OCI-LY1 (cell line): ENCODE data around the gene KDM3B.

Experiments used
- H2AFZ ChIP-seq: fragments of 200-600 bp; sonication (generic), shearing (Covaris generic); 2 replicates; pipeline ENCODE4 v1.6.0; 2014; ENCODE audit warnings: antibody characterized with exemption, mild to moderate bottlenecking, low read length
- H3F3A ChIP-seq: fragments of 200-600 bp; sonication (generic), shearing (Covaris generic); 2 replicates; pipeline ENCODE4 v1.6.0; 2014; ENCODE audit warnings: mild to moderate bottlenecking, antibody characterized with exemption, low read length, moderate library complexity; ENCODE audit not compliant: insufficient read depth
- H3K27ac ChIP-seq: fragments of 200-600 bp; sonication (generic); 2 replicates; pipeline ENCODE4 v1.5.1; 2014; ENCODE audit warnings: low read length, mixed run types, mild to moderate bottlenecking, low read depth; ENCODE audit not compliant: poor library complexity, severe bottlenecking
- H3K27me3 ChIP-seq: fragments of 200-600 bp; sonication (generic); 2 replicates; pipeline ENCODE4 v1.6.0; 2014; ENCODE audit warnings: antibody characterized with exemption, mild to moderate bottlenecking, low read length, moderate library complexity; ENCODE audit not compliant: insufficient read depth
- H3K36me3 ChIP-seq: fragments of 200-600 bp; sonication (generic); 2 replicates; pipeline ENCODE4 v1.6.1; 2014; ENCODE audit warnings: mild to moderate bottlenecking, antibody characterized with exemption, low read length, moderate library complexity, mixed read lengths; ENCODE audit not compliant: insufficient read depth
- H3K4me1 ChIP-seq: fragments of 200-600 bp; sonication (generic); 2 replicates; pipeline ENCODE4 v1.5.1; 2014; ENCODE audit warnings: mild to moderate bottlenecking, low read length, moderate library complexity; ENCODE audit not compliant: insufficient read depth, severe bottlenecking
- H3K4me2 ChIP-seq: fragments of 200-600 bp; sonication (generic), shearing (Covaris generic); 2 replicates; pipeline ENCODE4 v1.6.1; 2014; ENCODE audit warnings: low read length
- H3K4me3 ChIP-seq: fragments of 200-600 bp; sonication (generic); 2 replicates; pipeline ENCODE4 v1.5.1; 2014; ENCODE audit warnings: low read length, low read depth, mild to moderate bottlenecking, mixed read lengths; ENCODE audit not compliant: poor library complexity, severe bottlenecking
- H3K79me2 ChIP-seq: fragments of 200-600 bp; shearing (Covaris generic); 2 replicates; pipeline ENCODE4 v1.6.1; 2016; ENCODE audit warnings: mixed run types, low read length, mixed read lengths; ENCODE audit not compliant: insufficient read depth
- H3K9ac ChIP-seq: fragments of 200-600 bp; sonication (generic), shearing (Covaris generic); 2 replicates; pipeline ENCODE4 v1.6.1; 2014; ENCODE audit warnings: mild to moderate bottlenecking, low read length, mixed read lengths
- H3K9me2 ChIP-seq: fragments of 200-600 bp; sonication (generic), shearing (Covaris generic); 2 replicates; pipeline ENCODE4 v1.6.1; 2014; ENCODE audit warnings: low read depth, mild to moderate bottlenecking, low read length, mixed read lengths
- H3K9me3 ChIP-seq: fragments of 200-600 bp; shearing (Covaris generic); 2 replicates; pipeline ENCODE4 v1.6.1; 2014; ENCODE audit warnings: low read length, mixed read lengths
- H4K20me1 ChIP-seq: fragments of 200-600 bp; sonication (generic), shearing (Covaris generic); 2 replicates; pipeline ENCODE4 v1.6.0; 2016; ENCODE audit warnings: mild to moderate bottlenecking, low read length; ENCODE audit not compliant: insufficient read depth
- CTCF ChIP-seq: fragments of 200-600 bp; sonication (generic), shearing (Covaris generic); IDR thresholded peaks from 2 replicates; pipeline ENCODE4 v1.5.1; 2017; ENCODE audit warnings: mild to moderate bottlenecking, antibody characterized with exemption, low read length, moderate library complexity, mixed read lengths
- EZH2 ChIP-seq: fragments of 200-600 bp; sonication (generic), shearing (Covaris generic); IDR thresholded peaks from 2 replicates; pipeline ENCODE4 v1.8.0; 2017; ENCODE audit warnings: borderline replicate concordance, mixed run types, mild to moderate bottlenecking, antibody characterized with exemption, low read length, moderate library complexity, mixed read lengths

Gene KDM3B

DNA sequence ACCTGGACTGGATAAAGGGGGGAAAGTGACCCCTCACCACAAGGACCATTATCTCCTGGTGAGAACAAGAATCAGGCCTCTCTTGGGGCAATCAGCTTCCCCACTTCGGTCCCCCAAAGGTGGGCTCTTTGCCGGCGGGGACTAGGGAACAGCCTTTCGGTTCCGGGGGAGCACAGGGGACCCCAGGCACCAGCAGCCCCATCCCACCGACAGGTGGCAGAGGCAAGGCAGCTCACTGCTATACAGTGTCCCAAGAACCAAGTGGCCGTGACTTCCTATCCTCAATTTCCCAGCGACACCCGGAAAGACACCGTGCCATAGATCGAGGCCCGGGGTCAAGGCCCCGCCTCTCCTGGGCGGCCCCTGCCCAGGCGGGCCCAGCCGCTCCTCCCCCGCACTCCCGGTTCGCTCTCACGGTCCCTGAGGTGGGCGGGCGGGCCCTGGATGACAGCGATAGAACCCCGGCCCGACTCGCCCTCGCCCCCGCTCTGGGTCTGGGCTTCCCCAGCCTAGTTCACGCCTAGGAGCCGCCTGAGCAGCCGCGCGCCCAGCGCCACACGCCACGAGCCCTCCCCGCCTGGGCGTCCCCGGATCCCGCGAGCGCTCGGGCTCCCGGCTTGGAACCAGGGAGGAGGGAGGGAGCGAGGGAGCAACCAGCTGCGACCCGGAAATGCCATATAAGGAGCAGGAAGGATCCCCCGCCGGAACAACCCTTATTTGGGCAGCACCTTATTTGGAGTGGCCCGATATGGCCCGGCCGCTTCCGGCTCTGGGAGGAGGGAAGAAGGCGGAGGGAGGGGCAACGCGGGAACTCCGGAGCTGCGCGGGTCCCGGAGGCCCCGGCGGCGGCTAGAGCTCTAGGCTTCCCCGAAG lies 112.1 kb downstream of the KDM3B start:
- Histone ChIP-seq H3K9me2 (no peaks in the 10 kb centered on the region), H3K27me3 (no peaks in the 10 kb centered on the region), H3K9me3 (no peaks in the 10 kb centered on the region), H3K4me1 (peaks cover 29% of the 10 kb centered on the region), H3K36me3 (no peaks in the 10 kb centered on the region), H3K27ac (peak overlapping the region; percentile 70), H4K20me1 (no peaks in the 10 kb centered on the region), H3K4me2 (peak overlapping the region; percentile 89), H3F3A (no peaks in the 10 kb centered on the region), H3K79me2 (no peaks in the 10 kb centered on the region), H3K9ac (peak overlapping the region; percentile 84), H2AFZ (peak overlapping the region; percentile 68), H3K4me3 (peak overlapping the region; percentile 73)
- TF ChIP-seq EZH2: no peak
- peak; percentile 38; the same call in 1 of the 2 replicates for TF ChIP-seq CTCF

DNA sequence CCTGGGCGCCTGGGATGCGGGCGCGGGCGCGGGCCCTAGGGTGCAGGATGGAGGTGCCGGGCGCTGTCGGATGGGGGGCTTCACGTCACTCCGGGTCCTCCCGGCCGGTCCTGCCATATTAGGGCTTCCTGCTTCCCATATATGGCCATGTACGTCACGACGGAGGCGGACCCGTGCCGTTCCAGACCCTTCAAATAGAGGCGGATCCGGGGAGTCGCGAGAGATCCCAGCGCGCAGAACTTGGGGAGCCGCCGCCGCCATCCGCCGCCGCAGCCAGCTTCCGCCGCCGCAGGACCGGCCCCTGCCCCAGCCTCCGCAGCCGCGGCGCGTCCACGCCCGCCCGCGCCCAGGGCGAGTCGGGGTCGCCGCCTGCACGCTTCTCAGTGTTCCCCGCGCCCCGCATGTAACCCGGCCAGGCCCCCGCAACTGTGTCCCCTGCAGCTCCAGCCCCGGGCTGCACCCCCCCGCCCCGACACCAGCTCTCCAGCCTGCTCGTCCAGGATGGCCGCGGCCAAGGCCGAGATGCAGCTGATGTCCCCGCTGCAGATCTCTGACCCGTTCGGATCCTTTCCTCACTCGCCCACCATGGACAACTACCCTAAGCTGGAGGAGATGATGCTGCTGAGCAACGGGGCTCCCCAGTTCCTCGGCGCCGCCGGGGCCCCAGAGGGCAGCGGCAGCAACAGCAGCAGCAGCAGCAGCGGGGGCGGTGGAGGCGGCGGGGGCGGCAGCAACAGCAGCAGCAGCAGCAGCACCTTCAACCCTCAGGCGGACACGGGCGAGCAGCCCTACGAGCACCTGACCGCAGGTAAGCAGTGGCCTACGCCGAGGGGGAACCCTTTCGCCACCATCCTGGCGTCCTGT lies 113.0 kb downstream of the KDM3B start, which contains the start of gene EGR1:
Gene EGR1, plus strand, starts transcription at position 219 of the 864 bp plus-strand sequence. Its CDS starts 283 bp downstream, at position 502.
- H3K9me3 ChIP-seq: no peaks in the 10 kb centered on the region
- peak within 1 kb of the TSS; percentile 73 for H3K4me3 ChIP-seq
- peak within 1 kb of the TSS; percentile 70 for H3K27ac ChIP-seq
- no peaks in the 10 kb centered on the region for H3K27me3 ChIP-seq
- peaks cover 20% of the 10 kb centered on the region for H3K4me1 ChIP-seq
- no peaks in the 10 kb centered on the region for H4K20me1 ChIP-seq
- peak within 1 kb of the TSS; percentile 68 for H2AFZ ChIP-seq
- no peaks in the 10 kb centered on the region for H3K9me2 ChIP-seq
- no peak for TF ChIP-seq EZH2
- TF ChIP-seq CTCF: no peak
- H3K79me2 ChIP-seq: no peaks in the 10 kb centered on the region
- peak within 1 kb of the TSS; percentile 89 for H3K4me2 ChIP-seq
- H3F3A ChIP-seq: no peaks in the 10 kb centered on the region
- peak within 1 kb of the TSS; percentile 84 for H3K9ac ChIP-seq
- no peaks in the 10 kb centered on the region for H3K36me3 ChIP-seq

DNA sequence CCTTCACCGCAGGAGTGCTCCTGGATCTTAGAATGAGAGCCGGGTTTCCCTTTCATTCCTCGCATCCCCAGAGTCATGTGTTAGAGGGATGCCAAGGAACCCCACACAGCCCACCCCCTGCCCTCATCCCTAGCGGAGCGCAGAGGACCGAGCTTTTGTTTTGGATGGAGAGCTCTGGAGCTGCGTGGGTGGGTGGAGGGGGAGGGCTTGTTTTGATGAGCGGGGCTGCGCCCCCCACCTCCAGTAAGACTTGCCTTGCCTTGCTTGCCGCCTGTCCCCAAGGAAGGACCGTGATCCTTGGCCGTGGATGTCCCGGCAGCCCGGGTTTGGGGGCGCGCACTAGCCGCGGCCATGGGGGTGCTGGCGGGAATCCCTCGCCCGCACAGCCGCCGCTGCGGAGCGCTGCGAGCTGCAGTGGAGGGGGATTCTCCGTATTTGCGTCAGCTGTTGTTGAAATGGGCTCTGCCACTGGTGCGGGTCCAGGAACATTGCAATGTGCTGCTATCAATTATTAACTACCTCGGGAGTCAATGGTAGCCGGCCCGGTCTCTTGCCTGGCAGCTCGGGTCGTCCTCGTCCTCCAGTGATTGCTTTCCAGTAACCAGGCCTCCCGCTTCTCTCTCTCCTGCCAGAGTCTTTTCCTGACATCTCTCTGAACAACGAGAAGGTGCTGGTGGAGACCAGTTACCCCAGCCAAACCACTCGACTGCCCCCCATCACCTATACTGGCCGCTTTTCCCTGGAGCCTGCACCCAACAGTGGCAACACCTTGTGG lies 113.8 kb downstream of the KDM3B start:
- Histone ChIP-seq H3K79me2 (no peaks in the 10 kb centered on the region), H4K20me1 (no peaks in the 10 kb centered on the region), H3K4me2 (peak overlapping the region; percentile 89), H3K9ac (peak overlapping the region; percentile 52; the same call in 1 of the 2 replicates), H2AFZ (no peak overlapping the region), H3K9me2 (no peaks in the 10 kb centered on the region), H3K4me3 (peak overlapping the region; percentile 73), H3K4me1 (peaks cover 16% of the 10 kb centered on the region), H3K9me3 (no peaks in the 10 kb centered on the region), H3F3A (no peaks in the 10 kb centered on the region), H3K27ac (no peak overlapping the region), H3K27me3 (no peaks in the 10 kb centered on the region), H3K36me3 (no peaks in the 10 kb centered on the region)
- no peak for TF ChIP-seq EZH2
- TF ChIP-seq CTCF: no peak
